ENCODE measurements around the gene WBP11. TPM values are rescaled to one million over a fixed set of nuclear protein-coding genes. Genes with fewer than 3 reads are reported as not detected.

The WBP11 gene
- polyA plus RNA-seq, 1 donor (not counting 4 experiments of a cell fraction or from before 2014, with no cell fraction given): 13.1 TPM

DNA sequence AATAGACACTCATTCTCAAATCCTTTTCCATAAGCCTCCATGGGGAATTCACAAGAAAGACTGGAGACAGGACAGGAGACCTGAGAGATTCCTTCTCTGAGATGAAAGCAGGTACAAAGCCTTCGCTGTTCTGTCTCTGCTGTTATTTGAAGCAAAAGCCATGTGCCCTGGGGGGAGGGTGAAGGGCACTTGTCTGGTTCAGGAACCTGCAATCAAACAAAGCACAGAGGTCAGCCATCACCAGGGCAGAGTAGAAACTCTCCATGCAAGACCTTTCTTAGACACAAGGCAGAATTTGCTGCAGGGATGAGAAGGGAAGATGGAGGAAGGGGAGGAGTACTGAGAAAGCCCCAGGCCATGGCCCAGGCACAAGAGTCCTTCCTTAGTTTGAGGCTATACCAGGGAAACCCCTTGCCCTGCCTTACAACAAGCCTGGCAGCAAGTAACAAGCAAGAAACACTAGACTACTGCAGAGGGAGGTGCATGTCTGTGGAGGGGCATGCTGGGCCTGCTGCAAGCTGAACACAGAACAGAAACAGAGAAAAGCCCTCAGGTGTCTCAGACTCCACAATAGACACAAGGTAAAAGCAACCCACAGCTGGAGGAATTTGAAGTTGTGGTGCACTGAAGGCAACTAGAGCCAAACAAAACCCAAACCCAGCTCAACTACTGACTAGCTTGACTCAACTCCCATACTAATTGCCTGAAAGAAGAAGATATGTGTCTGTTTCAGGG lies 47.8 kb upstream of the WBP11 start:
- DNase-seq (ENCODE audit: low read depth, low spot score) (no peak), FAIRE-seq (no peak)
- Histone ChIP-seq H3K4me2 (ENCODE audit: control insufficient read depth, extremely low read depth, insufficient read depth, low read depth, low read length) (no peak overlapping the region), H3K9ac (ENCODE audit: control insufficient read depth, extremely low read depth, insufficient read depth, low read length) (no peak overlapping the region), H3K4me1 (ENCODE audit: control insufficient read depth, extremely low read depth, insufficient read depth, low read length) (peaks cover 26% of the 10 kb centered on the region), H3K4me3 (ENCODE audit: control insufficient read depth in 2 of 3, extremely low read depth in 1 of 3, insufficient read depth in 2 of 3, low read depth in 1 of 3, low read length in 3 of 3) (no peak overlapping the region), H4K20me1 (ENCODE audit: control insufficient read depth, extremely low read depth, insufficient read depth, low read length) (no peaks in the 10 kb centered on the region), H3K9me3 (ENCODE audit: control insufficient read depth, low read depth, low read length) (no peaks in the 10 kb centered on the region), H3K36me3 (ENCODE audit: control insufficient read depth in 2 of 2, extremely low read depth in 1 of 2, insufficient read depth in 2 of 2, low read length in 2 of 2) (no peaks in the 10 kb centered on the region), H2AFZ (ENCODE audit: control insufficient read depth, low read length) (no peak overlapping the region), H3K27me3 (ENCODE audit: control insufficient read depth, extremely low read depth, insufficient read depth, low read length) (no peaks in the 10 kb centered on the region), H3K27ac (ENCODE audit: control insufficient read depth, insufficient read depth, low read length) (no peak overlapping the region), H3K9me1 (ENCODE audit: control insufficient read depth, extremely low read depth, insufficient read depth, low read length) (no peaks in the 10 kb centered on the region), H3K79me2 (ENCODE audit: control insufficient read depth, insufficient read depth, low read length) (no peaks in the 10 kb centered on the region)
- dilution Hi-C loops (cut with MboI; ENCODE audit: extremely low pct_ligation_motif_present, low sequenced_read_pairs): no loop called here
- no peak for TF ChIP-seq EZH2 (IDR thresholded peaks at IDR 0.05; ENCODE audit: low read length)
- TF ChIP-seq, protein P1, sequence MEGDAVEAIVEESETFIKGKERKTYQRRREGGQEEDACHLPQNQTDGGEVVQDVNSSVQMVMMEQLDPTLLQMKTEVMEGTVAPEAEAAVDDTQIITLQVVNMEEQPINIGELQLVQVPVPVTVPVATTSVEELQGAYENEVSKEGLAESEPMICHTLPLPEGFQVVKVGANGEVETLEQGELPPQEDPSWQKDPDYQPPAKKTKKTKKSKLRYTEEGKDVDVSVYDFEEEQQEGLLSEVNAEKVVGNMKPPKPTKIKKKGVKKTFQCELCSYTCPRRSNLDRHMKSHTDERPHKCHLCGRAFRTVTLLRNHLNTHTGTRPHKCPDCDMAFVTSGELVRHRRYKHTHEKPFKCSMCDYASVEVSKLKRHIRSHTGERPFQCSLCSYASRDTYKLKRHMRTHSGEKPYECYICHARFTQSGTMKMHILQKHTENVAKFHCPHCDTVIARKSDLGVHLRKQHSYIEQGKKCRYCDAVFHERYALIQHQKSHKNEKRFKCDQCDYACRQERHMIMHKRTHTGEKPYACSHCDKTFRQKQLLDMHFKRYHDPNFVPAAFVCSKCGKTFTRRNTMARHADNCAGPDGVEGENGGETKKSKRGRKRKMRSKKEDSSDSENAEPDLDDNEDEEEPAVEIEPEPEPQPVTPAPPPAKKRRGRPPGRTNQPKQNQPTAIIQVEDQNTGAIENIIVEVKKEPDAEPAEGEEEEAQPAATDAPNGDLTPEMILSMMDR (optimal IDR thresholded peaks at IDR 0.05 in 1 of 3, IDR thresholded peaks at IDR 0.05 in 1 of 3, conservative IDR thresholded peaks at IDR 0.05 in 1 of 3; ENCODE audit: extremely low read depth in 1 of 3, insufficient read depth in 2 of 3, low read length in 3 of 3): no peak

DNA sequence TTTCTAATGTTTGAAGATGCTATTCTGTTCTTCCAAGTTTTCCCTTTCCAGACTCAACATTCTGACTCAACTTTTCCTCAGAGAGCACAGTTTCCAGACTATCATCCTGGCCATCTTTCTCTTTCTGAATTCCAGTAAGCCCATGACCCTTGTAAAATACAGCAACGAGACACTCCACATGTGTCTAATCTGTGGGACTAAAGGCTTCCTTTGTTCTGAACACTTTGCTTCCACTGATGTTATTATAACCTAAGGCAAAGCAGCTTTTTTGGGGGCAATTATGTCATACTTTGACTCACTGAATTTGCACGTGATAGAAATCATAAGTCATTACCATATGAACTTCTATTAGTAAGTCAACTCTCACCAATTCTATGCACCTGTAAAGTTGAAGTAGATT lies 46.4 kb upstream of the WBP11 start:
- Histone ChIP-seq H3K27ac (ENCODE audit: control insufficient read depth, insufficient read depth, low read length) (no peak overlapping the region), H3K4me3 (ENCODE audit: control insufficient read depth in 2 of 3, extremely low read depth in 1 of 3, insufficient read depth in 2 of 3, low read depth in 1 of 3, low read length in 3 of 3) (no peak overlapping the region), H2AFZ (ENCODE audit: control insufficient read depth, low read length) (no peak overlapping the region), H3K9ac (ENCODE audit: control insufficient read depth, extremely low read depth, insufficient read depth, low read length) (no peak overlapping the region), H4K20me1 (ENCODE audit: control insufficient read depth, extremely low read depth, insufficient read depth, low read length) (no peaks in the 10 kb centered on the region), H3K27me3 (ENCODE audit: control insufficient read depth, extremely low read depth, insufficient read depth, low read length) (no peaks in the 10 kb centered on the region), H3K79me2 (ENCODE audit: control insufficient read depth, insufficient read depth, low read length) (no peaks in the 10 kb centered on the region), H3K4me2 (ENCODE audit: control insufficient read depth, extremely low read depth, insufficient read depth, low read depth, low read length) (no peak overlapping the region), H3K9me1 (ENCODE audit: control insufficient read depth, extremely low read depth, insufficient read depth, low read length) (no peaks in the 10 kb centered on the region), H3K36me3 (ENCODE audit: control insufficient read depth in 2 of 2, extremely low read depth in 1 of 2, insufficient read depth in 2 of 2, low read length in 2 of 2) (no peaks in the 10 kb centered on the region), H3K9me3 (ENCODE audit: control insufficient read depth, low read depth, low read length) (no peaks in the 10 kb centered on the region), H3K4me1 (ENCODE audit: control insufficient read depth, extremely low read depth, insufficient read depth, low read length) (peaks cover 26% of the 10 kb centered on the region)
- dilution Hi-C loops (cut with MboI; ENCODE audit: extremely low pct_ligation_motif_present, low sequenced_read_pairs): no loop called here
- TF ChIP-seq EZH2 (IDR thresholded peaks at IDR 0.05; ENCODE audit: low read length): no peak
- TF ChIP-seq, protein P1 (optimal IDR thresholded peaks at IDR 0.05 in 1 of 3, IDR thresholded peaks at IDR 0.05 in 1 of 3, conservative IDR thresholded peaks at IDR 0.05 in 1 of 3; ENCODE audit: extremely low read depth in 1 of 3, insufficient read depth in 2 of 3, low read length in 3 of 3): no peak
- FAIRE-seq: peak; percentile 55
- no peak for DNase-seq (ENCODE audit: low read depth, low spot score)

All from keratinocyte (primary cell).